Measurements from ENCODE around the gene KYAT1. TPM values are rescaled to one million over a fixed set of nuclear protein-coding genes. Genes with fewer than 3 reads are reported as not detected.

Gene KYAT1
- total and polyA plus RNA-seq, 2 of the 13 experiments (the other 11 are each of a cell fraction or from before 2014, with no cell fraction given) = 9.2 to 46.5 TPM

GRCh38 chr9:128786681-128787601 lies 94.8 kb downstream of the KYAT1 start, which contains the start of gene TBC1D13 (continued):
- peak; percentile 97 for TF ChIP-seq REL (CRISPR knock-in tag; conservative IDR thresholded peaks at IDR 0.05)
- TF ChIP-seq ZFP36 (IDR thresholded peaks at IDR 0.05; ENCODE audit: borderline replicate concordance, low read depth, low read length, partially characterized antibody) = no peak
- 0 out of 2 replicates have a peak, but pooled peaks have one; percentile 8 for TF ChIP-seq SRF (IDR thresholded peaks at IDR 0.05; ENCODE audit: low read depth, low read length)
- peak; percentile 93 for TF ChIP-seq THAP11 (CRISPR knock-in tag; IDR thresholded peaks at IDR 0.05)
- no peak for TF ChIP-seq GTF3A (CRISPR knock-in tag; conservative IDR thresholded peaks at IDR 0.05)
- peak; percentile 66; the same call in 1 of the 2 replicates for TF ChIP-seq ETV5 (CRISPR knock-in tag; IDR thresholded peaks at IDR 0.05; ENCODE audit: borderline replicate concordance)
- peak; percentile 97; the same call in 1 of the 2 replicates for TF ChIP-seq MTA1 (CRISPR knock-in tag; IDR thresholded peaks at IDR 0.05; ENCODE audit: borderline replicate concordance)
- TF ChIP-seq ELF4 (CRISPR knock-in tag; IDR thresholded peaks at IDR 0.05; ENCODE audit: borderline replicate concordance) = peak; percentile 83
- no peak for TF ChIP-seq ZNF33B (CRISPR knock-in tag; IDR thresholded peaks at IDR 0.05)
- peak; percentile 80 for TF ChIP-seq DMAP1 (CRISPR knock-in tag; IDR thresholded peaks at IDR 0.05)
- TF ChIP-seq SOX5 (CRISPR knock-in tag; IDR thresholded peaks at IDR 0.05; ENCODE audit: borderline replicate concordance) = peak; percentile 74; the same call in 1 of the 2 replicates
- no peak for TF ChIP-seq LCORL (IDR thresholded peaks at IDR 0.05)
- TF ChIP-seq LCORL (CRISPR knock-in tag; IDR thresholded peaks at IDR 0.05) = peak; percentile 73
- TF ChIP-seq TAF15 (IDR thresholded peaks at IDR 0.05; ENCODE audit: low read depth, low read length, poor library complexity, severe bottlenecking) = peak; percentile 28
- TF ChIP-seq CHD4 (IDR thresholded peaks at IDR 0.05; ENCODE audit: borderline replicate concordance, low read length) = no peak
- TF ChIP-seq ZNF503 (CRISPR knock-in tag; IDR thresholded peaks at IDR 0.05) = peak; percentile 68; the same call in 1 of the 2 replicates
- TF ChIP-seq NR1H2 (CRISPR knock-in tag; IDR thresholded peaks at IDR 0.05; ENCODE audit: borderline replicate concordance, low read depth) = peak; percentile 42; the same call in 1 of the 2 replicates
- no peak for TF ChIP-seq ATF7 (IDR thresholded peaks at IDR 0.05)
- peak; percentile 70; the same call in 1 of the 2 replicates for TF ChIP-seq ATF7 (CRISPR knock-in tag; IDR thresholded peaks at IDR 0.05)
- peak; percentile 32; the same call in 1 of the 2 replicates for TF ChIP-seq SNAPC2 (CRISPR knock-in tag; IDR thresholded peaks at IDR 0.05)
- TF ChIP-seq ZSCAN22 (CRISPR knock-in tag; IDR thresholded peaks at IDR 0.05) = no peak
- TF ChIP-seq MLXIP (CRISPR knock-in tag; IDR thresholded peaks at IDR 0.05; ENCODE audit: borderline replicate concordance) = peak; percentile 83; the same call in 1 of the 2 replicates
